DMS 273 (cell line): ENCODE measurements around the gene NOP56.

Source experiments
- DNase-seq: peaks from one replicate; lab custom pipeline; 2025; ENCODE audit not compliant: unreplicated experiment; lab: John Stamatoyannopoulos, UW

The NOP56 gene, protein sequence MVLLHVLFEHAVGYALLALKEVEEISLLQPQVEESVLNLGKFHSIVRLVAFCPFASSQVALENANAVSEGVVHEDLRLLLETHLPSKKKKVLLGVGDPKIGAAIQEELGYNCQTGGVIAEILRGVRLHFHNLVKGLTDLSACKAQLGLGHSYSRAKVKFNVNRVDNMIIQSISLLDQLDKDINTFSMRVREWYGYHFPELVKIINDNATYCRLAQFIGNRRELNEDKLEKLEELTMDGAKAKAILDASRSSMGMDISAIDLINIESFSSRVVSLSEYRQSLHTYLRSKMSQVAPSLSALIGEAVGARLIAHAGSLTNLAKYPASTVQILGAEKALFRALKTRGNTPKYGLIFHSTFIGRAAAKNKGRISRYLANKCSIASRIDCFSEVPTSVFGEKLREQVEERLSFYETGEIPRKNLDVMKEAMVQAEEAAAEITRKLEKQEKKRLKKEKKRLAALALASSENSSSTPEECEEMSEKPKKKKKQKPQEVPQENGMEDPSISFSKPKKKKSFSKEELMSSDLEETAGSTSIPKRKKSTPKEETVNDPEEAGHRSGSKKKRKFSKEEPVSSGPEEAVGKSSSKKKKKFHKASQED

DNA sequence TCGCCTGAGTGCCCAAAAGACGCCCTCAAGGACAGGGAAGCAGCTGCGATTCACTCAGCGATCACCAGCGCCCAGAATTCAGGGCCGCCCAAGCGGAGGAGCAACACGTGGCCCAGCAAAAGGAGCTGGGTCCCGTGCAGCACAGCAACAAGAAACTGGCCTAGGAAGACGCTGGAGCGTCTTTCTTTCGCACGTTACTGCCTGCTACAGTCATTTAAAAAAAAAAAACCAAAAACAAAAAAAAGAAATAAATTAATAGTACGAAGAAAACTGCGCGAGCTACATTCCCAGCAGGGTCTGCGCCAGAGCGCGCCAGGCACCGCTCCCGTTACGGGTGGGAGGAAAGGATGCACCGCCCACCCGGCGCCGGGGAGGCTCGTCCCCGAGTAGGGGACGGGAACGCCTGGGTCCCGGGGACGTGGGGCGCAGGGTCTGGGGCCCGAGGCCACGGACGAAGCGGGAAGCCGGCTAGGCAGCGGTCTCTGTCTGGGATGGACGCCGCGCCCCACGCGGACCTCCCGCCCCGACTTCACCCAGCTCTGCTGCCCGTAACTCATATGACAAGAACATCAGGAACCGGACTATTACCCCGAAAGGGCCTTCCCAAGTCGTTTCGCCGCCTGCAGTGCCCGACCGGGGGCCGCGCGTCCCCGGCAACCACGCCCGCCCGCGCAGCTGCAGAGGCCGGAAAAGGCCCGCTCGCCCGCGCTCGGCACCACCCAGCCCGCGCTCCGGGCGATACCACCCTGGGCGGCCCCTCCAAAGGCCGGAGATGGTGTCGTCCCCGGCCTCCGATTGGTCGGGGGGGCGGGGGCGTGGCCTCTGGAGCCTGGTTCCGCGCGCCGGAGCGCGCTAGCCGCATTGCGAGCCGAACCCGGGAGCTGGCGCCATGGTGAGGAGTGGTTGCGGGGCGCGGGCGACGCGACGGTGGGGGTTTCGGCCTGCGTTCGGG is at the start of gene NOP56:
TSS of gene NOP56 (plus strand) at position 861 of the 952 bp plus-strand sequence. CDS start at position 890, 29 bp downstream.
- DNase-seq: peak; percentile 97

DNA sequence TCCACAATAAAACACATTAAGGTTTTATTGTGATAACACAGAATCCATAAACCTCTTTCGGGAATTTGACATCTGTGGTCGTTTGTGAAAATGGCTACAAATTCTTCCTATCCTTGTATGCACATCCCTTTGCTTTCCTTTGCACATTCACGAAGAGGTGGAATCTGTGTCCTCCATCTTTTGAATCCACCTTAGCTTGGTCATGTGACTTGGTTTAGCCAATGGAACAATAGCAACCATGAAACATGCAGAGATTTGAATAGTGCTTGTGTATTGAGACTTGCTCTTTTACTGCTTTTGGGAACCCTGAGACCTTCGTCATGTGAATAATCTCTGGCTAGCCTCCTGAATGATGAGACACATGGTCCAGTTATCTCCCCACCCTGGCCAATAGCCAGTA is 49.7 kb upstream of the NOP56 start:
- peak; percentile 20 for DNase-seq

DNA sequence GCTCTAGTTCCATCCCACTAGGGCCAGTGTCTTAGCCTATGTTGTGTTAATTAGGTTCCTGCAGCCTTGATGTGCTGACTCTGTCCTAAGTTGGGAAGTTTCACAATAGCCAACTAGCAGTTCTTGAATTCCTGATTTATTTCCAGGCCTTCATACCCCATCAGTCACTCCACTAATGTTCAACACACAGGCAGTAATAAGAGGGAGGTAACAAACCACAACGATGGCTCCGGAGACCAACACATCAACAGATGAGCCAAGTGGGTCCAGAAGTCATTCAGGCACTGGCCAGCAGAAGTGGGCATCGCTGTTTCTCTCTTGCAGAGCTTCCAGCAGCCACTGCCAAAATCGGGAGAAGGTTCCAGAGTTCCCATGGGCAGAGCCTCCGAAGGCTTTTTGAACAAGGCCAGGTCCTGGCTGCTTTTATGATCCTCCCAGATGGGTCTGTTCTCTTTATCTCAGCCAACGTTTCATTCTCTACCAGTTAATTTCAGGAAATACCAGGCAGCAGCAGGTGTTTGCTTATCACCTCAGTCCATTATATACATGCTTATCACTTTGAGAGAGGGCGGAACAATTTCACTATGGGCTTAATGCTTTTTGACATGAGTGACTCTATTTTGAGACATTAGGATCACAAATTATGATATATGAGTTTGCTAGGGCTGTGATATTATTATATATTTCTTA is 48.5 kb upstream of the NOP56 start:
- DNase-seq: no peak

DNA sequence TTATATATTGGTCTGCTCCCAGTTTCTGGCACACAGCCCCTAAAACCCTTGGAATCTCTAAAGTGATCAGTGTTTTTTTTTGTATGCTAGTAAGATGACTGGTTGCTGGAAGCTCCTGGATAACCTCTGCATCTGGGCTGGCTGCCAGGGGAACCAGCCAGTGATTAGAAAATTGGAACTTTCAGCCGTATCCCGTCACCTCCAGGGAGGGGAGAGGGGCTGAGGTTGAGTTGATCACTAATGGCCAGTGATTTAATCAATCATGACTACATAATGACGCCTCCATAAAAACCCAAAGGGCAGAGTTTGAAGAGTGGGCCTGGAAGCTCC is 48.0 kb upstream of the NOP56 start:
- DNase-seq: peak; percentile 13

DNA sequence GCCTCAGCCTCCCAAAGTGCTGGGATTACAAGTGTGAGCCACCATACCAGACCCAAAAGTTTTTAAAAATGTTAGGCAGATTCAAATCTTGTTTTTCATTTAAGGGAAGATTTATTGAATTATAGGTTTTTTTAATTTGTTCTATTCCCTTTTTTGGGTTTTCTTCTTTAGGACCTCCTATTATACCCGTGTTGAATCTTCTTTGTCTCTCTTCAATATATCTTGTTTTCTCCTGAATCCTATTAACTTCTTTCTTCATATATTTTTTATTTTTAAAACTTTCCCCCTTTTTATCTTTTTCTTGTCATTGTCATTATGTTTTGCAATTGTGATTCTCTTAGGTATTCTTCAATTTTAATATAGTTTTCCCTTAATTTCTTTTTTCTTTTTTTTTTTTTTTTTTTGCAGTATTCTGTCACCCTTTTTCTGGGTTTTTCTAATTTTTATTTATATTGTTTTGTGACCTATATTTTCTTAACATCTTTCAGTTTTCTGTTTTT is 45.9 kb upstream of the NOP56 start:
- DNase-seq: no peak

DNA sequence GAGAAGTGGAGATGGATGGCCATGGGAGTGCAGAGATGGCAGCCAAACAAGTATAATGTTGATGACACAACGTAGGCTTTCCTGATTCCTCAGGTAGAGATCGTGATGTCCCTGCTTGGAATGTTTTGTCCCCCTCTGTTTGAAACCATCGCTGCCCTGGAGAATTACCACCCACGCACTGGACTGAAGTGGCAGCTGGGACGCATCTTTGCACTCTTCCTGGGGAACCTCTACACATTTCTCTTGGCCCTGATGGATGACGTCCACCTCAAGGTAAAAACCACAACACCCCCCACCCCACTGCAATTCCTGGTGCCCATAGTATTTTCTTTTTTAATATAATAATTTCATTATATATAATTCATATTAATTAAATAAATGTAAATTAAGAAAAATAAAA is 42.1 kb upstream of the NOP56 start:
- no peak for DNase-seq

DNA sequence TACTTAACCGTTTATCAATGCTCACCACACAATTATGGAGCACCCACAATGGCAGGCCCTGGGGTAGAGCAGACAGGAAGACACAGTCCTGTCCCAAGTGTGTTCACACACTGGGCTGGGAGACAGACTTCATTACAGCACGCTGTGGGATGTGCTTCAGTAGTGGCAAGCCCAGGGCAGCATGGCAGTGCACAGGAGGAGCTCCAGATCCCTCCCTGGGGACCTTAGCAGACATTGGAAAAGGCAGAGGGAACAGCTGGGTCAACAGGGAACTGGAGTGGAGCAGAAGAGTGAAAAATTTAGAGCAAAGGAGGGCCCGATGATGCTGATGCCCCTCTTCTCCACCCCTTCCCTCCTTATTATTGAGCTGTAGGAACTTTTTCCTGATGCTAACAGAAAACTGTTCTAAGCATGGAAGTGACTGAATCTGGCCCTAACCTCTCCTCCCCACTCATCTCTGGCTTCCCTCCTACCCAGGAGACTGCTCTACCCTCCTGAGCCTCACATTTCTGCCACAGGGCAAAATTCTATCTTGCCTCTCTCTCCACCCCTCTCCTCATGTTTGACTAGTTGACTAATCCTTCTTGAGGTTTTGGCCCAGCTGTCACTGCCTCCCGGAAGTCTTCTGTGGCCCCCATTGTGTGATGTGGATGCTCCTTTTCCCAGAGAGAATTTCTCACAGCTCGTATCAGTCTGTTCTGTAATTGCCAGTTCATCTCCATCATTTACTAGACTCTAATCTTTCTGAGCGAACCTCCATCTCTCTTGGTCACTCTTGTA is 41.3 kb upstream of the NOP56 start:
- peak; percentile 55 for DNase-seq

DNA sequence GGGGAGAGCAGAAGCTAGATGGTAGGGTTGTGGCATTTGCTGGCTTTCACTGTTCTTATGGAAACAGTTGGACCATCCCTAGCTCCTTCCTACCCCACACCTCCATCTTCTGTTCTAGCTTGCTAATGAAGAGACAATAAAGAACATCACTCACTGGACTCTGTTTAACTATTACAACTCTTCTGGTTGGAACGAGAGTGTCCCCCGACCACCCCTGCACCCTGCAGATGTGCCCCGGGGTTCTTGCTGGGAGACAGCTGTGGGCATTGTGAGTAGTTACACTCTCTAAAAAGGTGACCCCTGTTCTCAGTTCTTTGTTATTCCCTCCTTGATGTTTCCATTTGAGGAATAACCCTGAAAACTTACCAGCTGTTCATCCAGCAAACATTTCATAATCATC is 40.4 kb upstream of the NOP56 start:
- no peak for DNase-seq

DNA sequence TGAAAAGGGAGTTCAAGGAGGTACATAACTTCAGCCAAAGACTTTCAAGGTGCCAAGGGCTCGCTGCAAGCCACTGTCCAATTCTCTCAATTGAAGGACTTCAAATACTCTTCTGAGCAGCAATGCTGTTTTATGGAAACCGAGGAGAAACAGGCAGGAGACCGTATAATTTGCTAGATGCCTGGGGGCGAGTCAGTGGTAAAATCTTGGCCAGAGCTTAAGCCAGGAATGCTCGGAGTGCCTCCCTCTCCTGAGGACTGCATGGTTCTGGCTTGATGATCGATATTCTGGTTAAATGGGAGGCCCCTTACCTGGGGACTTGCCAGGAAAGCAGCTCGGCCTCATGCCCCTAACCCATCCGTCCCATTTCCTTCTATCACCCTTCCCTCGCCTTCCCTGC is 35.8 kb upstream of the NOP56 start:
- no peak for DNase-seq

DNA sequence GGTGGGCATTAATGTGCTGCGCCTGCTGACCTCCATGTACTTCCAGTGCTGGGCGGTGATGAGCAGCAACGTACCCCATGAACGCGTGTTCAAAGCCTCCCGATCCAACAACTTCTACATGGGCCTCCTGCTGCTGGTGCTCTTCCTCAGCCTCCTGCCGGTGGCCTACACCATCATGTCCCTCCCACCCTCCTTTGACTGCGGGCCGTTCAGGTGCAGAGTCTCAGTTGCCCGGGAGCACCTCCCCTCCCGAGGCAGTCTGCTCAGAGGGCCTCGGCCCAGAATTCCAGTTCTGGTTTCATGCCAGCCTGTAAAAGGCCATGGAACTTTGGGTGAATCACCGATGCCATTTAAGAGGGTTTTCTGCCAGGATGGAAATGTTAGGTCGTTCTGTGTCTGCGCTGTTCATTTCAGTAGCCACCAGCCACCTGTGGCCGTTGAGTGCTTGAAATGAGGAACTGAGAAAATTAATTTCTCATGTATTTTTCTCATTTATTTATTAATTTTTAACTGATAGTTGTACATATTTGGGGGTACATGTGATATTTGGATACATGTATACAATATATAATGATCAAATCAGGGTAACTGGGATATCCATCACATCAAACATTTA is 35.2 kb upstream of the NOP56 start:
- no peak for DNase-seq

DNA sequence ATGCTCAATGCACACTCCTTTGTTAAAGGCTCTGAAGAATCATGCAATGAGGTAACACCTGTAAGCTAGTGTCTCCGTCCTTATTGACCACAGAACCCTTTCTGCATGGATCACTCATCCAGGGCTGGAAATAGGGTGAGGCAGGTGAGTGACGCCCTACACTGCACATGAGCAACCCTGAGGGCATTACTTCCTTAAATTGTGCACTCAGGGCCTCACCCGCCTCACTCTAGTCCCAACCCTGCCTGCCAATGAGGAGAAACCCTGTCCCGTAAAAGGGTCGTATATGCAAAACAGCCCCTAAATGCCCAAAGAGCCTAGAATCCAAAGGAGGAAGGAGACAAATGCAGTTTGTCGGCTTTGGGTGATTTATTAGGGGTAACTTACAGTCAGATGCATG is 33.6 kb upstream of the NOP56 start:
- DNase-seq: no peak

DNA sequence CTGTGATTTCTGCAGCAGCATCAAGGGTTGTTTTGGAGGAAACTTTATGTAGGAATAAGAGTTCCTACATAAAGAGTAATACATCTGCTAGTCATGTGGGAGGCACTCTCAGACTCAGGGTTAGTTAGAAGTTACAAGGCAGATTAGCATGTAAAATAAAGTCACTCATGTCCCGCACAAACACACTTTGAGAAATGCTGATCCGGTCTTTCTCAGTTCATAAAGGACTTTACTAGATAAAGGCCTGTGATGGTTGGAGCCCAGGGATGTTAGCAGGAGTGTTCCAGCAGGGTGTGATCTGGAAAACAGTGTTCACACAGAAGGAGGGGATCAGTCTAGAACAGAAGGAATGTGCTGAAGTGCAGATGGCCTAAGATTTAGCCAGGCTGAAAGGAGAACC is 33.1 kb upstream of the NOP56 start:
- DNase-seq: no peak

DNA sequence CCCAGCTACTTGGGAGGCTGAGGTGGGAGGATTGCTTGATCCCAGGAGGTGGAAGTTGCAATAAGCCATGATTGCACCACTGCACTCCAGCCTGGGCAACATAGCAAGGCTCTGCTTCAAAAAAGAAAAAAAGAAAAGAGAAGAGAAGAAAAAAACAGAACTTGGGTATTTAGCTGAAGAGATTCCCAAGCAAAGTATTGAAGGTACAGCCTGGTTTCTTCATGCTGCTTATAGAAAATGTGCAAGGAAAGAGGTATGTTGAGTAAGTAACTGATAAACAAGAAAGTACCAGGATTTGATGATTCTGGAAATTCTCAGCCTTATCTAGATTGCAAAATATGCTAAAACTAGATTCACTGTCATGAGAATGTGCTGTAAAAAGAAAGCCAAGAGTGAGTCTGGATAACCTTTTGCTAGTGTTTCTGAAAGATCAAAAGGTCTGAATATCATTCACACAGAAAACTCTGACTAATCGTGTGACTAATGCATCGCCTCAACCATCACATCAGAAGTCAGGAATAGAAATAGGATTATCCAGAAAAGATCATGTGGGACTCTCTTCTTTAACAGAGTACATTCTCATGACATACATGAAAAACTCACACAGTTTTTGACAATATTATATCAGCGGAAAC is 32.4 kb upstream of the NOP56 start:
- no peak for DNase-seq

DNA sequence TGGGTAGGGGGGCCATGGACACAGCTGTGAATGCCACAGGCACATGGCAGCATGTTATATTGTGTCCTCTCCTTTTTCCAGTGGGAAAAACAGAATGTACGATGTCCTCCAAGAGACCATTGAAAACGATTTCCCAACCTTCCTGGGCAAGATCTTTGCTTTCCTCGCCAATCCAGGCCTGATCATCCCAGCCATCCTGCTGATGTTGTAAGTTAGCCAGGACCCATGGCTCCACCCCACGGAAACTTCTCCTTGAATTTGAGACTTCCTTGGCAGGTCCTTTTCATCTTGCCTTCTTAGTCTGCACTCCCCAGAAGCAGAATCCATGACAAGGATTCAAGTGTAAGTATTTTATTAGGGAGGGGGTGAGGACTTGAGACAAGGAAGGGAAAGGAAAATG is 28.2 kb upstream of the NOP56 start:
- no peak for DNase-seq

DNA sequence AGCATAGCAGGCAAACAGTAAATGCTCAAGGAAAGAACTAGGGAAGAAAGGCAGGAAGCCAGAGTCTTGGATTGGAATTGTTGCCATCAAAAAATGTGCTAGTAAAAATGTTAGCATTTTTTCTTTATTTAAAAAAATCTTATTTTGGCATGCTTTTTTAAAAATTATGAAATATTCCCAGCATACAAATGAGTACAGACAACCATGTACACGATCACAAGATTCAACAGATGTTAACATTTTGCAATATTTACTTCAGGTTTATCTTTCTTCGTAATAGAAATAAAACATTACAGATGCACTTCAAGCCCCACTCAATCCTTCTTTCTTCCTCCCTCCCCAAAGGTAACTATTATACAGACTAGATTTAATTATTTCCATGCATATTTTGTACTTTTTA is 27.4 kb upstream of the NOP56 start:
- DNase-seq: no peak

DNA sequence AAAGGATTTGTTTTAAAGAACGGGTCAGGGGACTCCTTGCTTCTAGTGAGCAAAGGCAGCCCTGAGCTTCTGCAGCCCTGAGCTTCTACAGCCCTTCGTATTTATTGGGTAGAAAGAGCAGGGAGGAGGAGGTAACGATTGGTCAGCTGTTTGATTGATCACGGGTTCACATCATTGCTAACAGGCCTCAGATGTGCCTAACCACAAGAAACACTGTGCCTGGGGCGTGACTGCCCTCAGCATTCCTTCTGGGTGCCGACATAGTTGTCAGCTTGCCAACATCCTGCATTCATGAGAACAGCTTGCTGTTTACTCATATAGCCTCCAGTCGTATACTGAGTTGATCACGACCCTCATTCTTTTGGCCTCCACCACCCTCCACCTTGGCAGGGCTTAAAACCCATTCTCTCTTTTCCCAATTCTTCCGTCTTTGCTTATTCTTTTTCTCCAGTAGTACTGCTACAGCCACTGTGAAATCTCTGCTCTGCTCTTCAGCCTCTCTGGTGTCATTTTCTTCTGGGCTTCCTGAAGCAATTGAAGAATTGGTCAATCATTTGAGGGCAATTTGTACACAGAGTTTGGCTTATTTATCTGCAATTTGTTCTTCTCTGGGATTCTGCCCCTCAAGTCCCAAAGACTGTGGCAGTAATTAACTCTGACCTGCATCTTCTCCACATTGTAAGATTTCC is 25.4 kb upstream of the NOP56 start:
- peak; percentile 39 for DNase-seq

DNA sequence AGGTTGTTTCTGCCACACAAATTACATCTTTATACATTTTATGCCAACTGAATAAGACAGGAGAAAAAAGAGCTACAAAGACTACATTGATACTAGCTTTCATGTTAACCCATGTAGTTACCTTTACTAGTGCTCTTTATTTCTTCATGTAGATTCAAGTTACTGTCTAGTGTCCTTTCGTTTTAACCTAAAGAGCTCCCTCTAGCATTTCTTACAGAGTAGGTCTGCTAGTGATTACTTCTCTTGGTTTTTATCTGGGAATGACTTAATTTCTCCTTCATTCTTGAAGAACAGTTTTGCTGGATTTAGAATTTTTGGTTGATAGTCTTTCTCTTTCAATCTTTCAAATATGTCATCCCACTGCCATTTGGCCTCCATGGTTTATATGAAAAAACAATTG is 21.2 kb upstream of the NOP56 start:
- peak; percentile 29 for DNase-seq

DNA sequence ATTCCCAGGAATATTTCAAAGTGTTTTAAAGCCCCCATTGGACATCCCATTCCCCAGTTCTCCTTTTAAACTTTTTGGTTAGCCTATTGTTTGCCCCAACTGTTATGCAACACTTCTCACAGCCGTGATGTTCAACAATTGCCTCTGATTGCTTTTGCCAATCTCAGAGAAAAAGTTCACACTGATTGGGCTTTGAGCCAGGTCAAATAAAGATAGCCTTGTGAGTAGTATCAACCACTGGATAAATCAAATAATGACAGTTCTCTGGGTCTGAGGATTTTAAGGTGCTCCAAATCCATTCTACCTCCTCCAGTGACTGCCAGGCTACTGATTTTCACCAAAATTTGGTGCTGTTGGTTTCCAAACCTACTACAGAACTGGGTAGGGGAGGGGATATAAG is 19.1 kb upstream of the NOP56 start:
- DNase-seq: no peak

DNA sequence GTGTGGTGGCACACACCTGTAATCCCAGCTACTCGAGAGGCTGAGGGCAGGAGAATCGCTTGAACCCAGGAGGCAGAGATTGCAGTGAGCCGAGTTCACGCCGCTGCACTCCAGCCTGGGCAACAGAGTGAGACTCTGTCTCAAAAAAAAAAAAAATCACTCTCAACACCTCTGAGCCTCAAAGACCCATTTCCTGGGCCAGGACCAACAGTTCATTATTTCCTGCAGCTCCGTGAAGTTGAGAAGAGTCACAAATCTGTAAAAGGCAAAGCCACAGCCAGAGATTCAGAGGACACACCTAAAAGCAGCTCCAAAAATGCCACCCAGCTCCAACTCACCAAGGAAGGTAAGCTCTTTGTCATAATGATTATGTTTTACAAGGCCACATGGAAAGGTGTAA is 15.2 kb upstream of the NOP56 start:
- no peak for DNase-seq
